Suprapubic skin (tissue), 2 donors: Measurements from ENCODE around the gene ZNF480.

ENCODE experiments used
- EP300 ChIP-seq: sonication (generic); formaldehyde crosslinking; IDR thresholded peaks from one replicate; pipeline ENCODE4 v1.6.1; 2017; ENCODE audit warnings: antibody characterized with exemption
- POLR2A ChIP-seq, 2 donors: fragments of 450-650 bp; IDR thresholded peaks; one replicate each; pipeline ENCODE4 v1.6.1; 2017; ENCODE audit warnings: antibody characterized with exemption in 2 of 2, mild to moderate bottlenecking in 2 of 2, moderate library complexity in 2 of 2

- TF ChIP-seq POLR2A (IDR thresholded peaks at IDR 0.05) (no peak), EP300 (no peak)
Observed at GRCh38 chr19:52345162-52345561, 48.2 kb downstream of the ZNF480 start.
